PC-9 (cell line): Measurements from ENCODE around the gene NPBWR2. TPM values are rescaled to one million over a fixed set of nuclear protein-coding genes. Genes with fewer than 3 reads are reported as not detected.

Source experiments
- BruUV-seq: library from RNA; stranded (reverse); fragments of 400-500 nt; replicated peaks from 2 replicates; lab custom pipeline; 2021; lab: Mats Ljungman, UMichigan
- CTCF ChIA-PET: fragments of 300-600 bp; sonication (Branson Sonifier 250); formaldehyde crosslinking; loops from one replicate; lab custom pipeline; 2022; ENCODE audit warnings: antibody characterized with exemption; lab: Charles Lee
- POLR2A ChIA-PET: fragments of 300-600 bp; sonication (Branson Sonifier 250); formaldehyde crosslinking; loops from one replicate; lab custom pipeline; 2022; ENCODE audit warnings: antibody characterized with exemption; ENCODE audit not compliant: unreplicated experiment; lab: Charles Lee
- DNase-seq, 2 experiments: peaks; one replicate each; pipeline versions ENCODE4 v3.0.0 to v3.0.0-alpha.2; 2015 to 2022; ENCODE audit warnings: mixed read lengths in 1 of 2
- H2AFZ ChIP-seq: fragments of 200-600 bp; sonication (generic); 2 replicates; pipeline ENCODE4 v1.8.1; 2017; ENCODE audit warnings: antibody characterized with exemption
- H3F3A ChIP-seq: fragments of 200-600 bp; sonication (generic); 2 replicates; pipeline ENCODE4 v1.8.1; 2017; ENCODE audit warnings: antibody characterized with exemption, mild to moderate bottlenecking, low read depth; ENCODE audit not compliant: insufficient read depth
- H3K27ac ChIP-seq: fragments of 200-600 bp; sonication (generic); 2 replicates; pipeline ENCODE4 v1.6.1; 2016; ENCODE audit warnings: mixed run types
- H3K27me3 ChIP-seq: fragments of 200-600 bp; sonication (generic); 2 replicates; pipeline ENCODE4 v1.6.1; 2016; ENCODE audit warnings: low read depth, mixed run types; ENCODE audit not compliant: insufficient read depth
- H3K36me3 ChIP-seq: fragments of 200-600 bp; sonication (generic); 2 replicates; pipeline ENCODE4 v1.6.1; 2016; ENCODE audit warnings: low read depth, mixed run types
- H3K4me1 ChIP-seq: fragments of 200-600 bp; sonication (generic); replicated peaks from 2 replicates; pipeline ENCODE4 v1.6.1; 2016; ENCODE audit warnings: mixed run types; ENCODE audit not compliant: insufficient read depth
- H3K4me2 ChIP-seq: fragments of 200-600 bp; sonication (generic); 2 replicates; pipeline ENCODE4 v1.6.1; 2017; ENCODE audit warnings: mixed run types
- H3K4me3 ChIP-seq: fragments of 200-600 bp; sonication (generic); 2 replicates; pipeline ENCODE4 v1.6.1; 2016; ENCODE audit warnings: mixed run types
- H3K79me2 ChIP-seq: fragments of 200-600 bp; sonication (generic); 2 replicates; pipeline ENCODE4 v1.6.1; 2017; ENCODE audit warnings: low read depth, mixed run types
- H3K9me2 ChIP-seq: fragments of 200-600 bp; sonication (generic); 2 replicates; pipeline ENCODE4 v1.8.1; 2017; ENCODE audit warnings: mild to moderate bottlenecking; ENCODE audit not compliant: insufficient read depth
- H3K9me3 ChIP-seq: fragments of 200-600 bp; sonication (generic); 2 replicates; pipeline ENCODE4 v1.8.1; 2016; ENCODE audit warnings: low read depth; ENCODE audit not compliant: insufficient read depth
- H4K20me1 ChIP-seq: fragments of 200-600 bp; sonication (generic); 2 replicates; pipeline ENCODE4 v1.8.1; 2017; ENCODE audit not compliant: insufficient read depth
- EZH2 ChIP-seq: fragments of 200-600 bp; sonication (generic); IDR thresholded peaks from 2 replicates; pipeline ENCODE4 v1.8.0; 2017; ENCODE audit warnings: antibody characterized with exemption, low read depth
- intact Hi-C: fragments of 100-400 bp; cut with micrococcal nuclease; formaldehyde crosslinking; loops from one replicate; pipeline ENCODE4 v1.10.0; 2022; ENCODE audit not compliant: unreplicated experiment
- total RNA-seq: library from RNA; stranded (reverse); gene quantifications from 2 replicates; pipeline ENCODE4 v1.2.3, GENCODE V29; 2021
- TF ChIP-seq, protein P1 (sequence below): fragments of 200-600 bp; sonication (generic); conservative IDR thresholded peaks from 2 replicates; pipeline ENCODE4 v1.6.1; 2017; ENCODE audit warnings: mixed run types, antibody characterized with exemption, mild to moderate bottlenecking, moderate library complexity

Gene NPBWR2
- total RNA-seq, 1 experiment from 2014 or later, result not detected

DNA sequence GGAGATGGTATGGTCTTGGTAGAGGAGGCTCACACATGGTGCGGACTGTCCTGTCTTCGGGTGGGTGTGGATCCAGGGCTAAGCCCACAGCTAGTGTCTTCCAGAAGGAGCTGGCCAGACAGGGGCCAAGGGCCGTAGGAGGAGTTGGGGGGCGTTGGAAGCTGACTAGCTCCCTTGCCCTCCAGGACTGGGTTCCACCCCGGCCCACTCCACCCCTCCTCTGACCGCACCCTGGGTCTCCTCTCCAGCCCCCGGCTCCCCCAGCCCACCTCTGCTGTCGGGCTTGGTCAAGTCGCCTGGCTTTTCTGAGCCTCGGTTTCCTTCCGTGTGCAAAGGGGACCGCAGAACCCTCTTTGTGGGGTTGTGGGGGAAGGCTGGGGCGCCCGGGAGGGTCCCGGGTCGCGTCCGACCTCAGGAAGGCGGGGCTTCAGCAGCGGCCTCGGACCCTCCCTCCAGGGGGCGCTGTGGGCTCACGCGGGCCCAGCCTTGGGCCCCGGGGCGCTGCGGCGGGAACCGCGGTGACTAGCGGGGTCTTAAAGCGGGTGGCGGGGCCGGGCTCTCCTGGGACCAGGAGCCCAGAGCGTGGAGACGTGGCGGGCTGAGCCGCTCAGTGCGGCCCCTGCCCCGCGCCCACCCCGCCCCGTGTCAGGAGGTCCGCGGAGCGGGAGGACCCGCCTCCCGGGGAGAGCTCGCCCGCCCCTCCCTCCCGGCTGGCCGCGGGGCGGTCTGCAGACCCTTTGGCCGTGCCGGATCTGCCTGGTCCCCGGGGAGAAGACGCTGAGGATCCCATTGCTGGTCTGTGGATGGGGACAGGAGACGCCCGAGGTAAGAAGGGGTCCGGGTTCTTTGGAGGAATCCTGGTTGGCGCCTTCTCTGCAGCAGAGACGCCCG is 5.4 kb downstream of the NPBWR2 start:
- intact Hi-C loops, result no loop called here
- Histone ChIP-seq H3K4me1 (no peaks in the 10 kb centered on the region), H3F3A (no peaks in the 10 kb centered on the region), H4K20me1 (no peaks in the 10 kb centered on the region; the same call in 1 of the 2 replicates), H3K36me3 (no peaks in the 10 kb centered on the region), H3K27ac (no peak overlapping the region), H3K79me2 (no peaks in the 10 kb centered on the region), H2AFZ (no peak overlapping the region), H3K4me2 (peak overlapping the region; percentile 56), H3K9me3 (no peaks in the 10 kb centered on the region), H3K9me2 (no peaks in the 10 kb centered on the region), H3K27me3 (peaks cover 95% of the 10 kb centered on the region), H3K4me3 (no peak overlapping the region)
- ChIA-PET POLR2A (no interaction called here), CTCF (interaction anchor here (0.5 to 0.7 kb wide), 6 partner anchors 15 to 627 kb away, joined by 3 to 16 read pairs (median 5); no protein-coding TSS in a partner anchor)
- no peak; the same call in 1 of the 2 replicates for TF ChIP-seq EZH2
- TF ChIP-seq, protein P1, sequence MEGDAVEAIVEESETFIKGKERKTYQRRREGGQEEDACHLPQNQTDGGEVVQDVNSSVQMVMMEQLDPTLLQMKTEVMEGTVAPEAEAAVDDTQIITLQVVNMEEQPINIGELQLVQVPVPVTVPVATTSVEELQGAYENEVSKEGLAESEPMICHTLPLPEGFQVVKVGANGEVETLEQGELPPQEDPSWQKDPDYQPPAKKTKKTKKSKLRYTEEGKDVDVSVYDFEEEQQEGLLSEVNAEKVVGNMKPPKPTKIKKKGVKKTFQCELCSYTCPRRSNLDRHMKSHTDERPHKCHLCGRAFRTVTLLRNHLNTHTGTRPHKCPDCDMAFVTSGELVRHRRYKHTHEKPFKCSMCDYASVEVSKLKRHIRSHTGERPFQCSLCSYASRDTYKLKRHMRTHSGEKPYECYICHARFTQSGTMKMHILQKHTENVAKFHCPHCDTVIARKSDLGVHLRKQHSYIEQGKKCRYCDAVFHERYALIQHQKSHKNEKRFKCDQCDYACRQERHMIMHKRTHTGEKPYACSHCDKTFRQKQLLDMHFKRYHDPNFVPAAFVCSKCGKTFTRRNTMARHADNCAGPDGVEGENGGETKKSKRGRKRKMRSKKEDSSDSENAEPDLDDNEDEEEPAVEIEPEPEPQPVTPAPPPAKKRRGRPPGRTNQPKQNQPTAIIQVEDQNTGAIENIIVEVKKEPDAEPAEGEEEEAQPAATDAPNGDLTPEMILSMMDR, result peak; percentile 79
- peak; percentile 32 to 60 for DNase-seq
- no TSS peak for BruUV-seq

DNA sequence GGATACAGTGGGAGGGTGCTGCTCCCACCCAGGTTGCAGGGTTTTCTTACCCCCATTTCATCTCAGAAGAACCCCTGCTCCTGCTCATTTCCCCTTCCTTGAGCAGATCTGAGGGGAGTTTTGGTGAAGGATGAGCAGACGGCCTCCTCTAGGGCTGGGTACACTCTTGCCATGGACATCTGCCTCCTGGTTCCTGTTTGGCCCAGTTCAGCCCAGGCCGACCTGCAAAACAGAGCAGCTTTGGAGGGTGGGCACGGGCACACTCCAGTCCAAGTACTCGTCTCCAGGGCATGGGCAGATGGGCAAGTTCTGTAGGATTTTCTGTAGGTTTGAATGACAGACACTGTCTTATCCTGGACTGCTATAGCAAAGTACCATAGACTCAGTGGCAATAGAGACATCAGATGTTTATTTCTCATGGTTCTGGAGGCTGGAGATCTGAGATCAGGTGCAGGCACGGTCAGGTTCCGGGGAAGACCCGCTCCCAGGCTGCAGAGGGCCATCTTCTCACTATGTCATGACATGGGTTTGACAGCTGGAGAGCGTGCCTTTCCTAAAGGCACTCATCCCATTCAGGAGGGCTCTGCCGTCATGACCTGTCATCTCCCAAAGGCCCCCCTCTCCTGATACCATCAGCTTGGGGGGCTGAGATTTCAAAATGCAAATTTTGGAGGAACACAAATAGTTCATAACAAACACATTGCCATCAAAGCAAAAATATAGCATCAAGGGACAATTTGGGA is 6.2 kb downstream of the NPBWR2 start:
- Histone ChIP-seq H3F3A (no peaks in the 10 kb centered on the region), H3K4me3 (no peak overlapping the region), H4K20me1 (no peaks in the 10 kb centered on the region; the same call in 1 of the 2 replicates), H3K9me2 (no peaks in the 10 kb centered on the region), H3K27ac (no peak overlapping the region), H3K79me2 (no peaks in the 10 kb centered on the region), H2AFZ (no peak overlapping the region), H3K36me3 (no peaks in the 10 kb centered on the region), H3K27me3 (peaks cover 87% of the 10 kb centered on the region), H3K4me1 (no peaks in the 10 kb centered on the region), H3K4me2 (no peak overlapping the region), H3K9me3 (no peaks in the 10 kb centered on the region)
- BruUV-seq, result no TSS peak
- TF ChIP-seq, protein P1, result no peak
- TF ChIP-seq EZH2, result no peak
- CTCF ChIA-PET, result interaction anchor here (0.5 kb wide), 1 partner anchor 51 kb away, joined by 4 read pairs; no protein-coding TSS in a partner anchor
- DNase-seq, result no peak
- POLR2A ChIA-PET, result no interaction called here
- intact Hi-C loops, result no loop called here

DNA sequence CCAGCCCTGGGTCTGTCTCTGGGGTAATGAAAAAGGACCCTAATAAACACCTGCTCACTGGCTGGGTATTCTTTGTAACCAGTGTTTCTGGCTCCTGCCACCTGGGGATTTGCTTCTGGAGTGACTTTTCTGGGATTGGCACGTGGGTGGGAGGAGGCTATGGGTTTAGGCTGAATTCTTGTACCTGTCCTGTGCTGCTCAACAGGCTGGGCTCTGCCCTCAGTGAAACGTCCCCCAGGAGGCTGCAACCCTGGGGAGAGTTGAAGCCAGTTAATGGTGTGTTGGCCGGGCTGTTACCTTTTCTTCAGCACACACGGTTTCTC is 6.8 kb downstream of the NPBWR2 start:
- H3K27ac ChIP-seq, result no peak overlapping the region
- H3K36me3 ChIP-seq, result no peaks in the 10 kb centered on the region
- no peak overlapping the region for H3K4me3 ChIP-seq
- no peaks in the 10 kb centered on the region for H3K9me2 ChIP-seq
- BruUV-seq, result no TSS peak
- DNase-seq, result peak in 1 of 2 experiments; percentile 34
- TF ChIP-seq, protein P1, result no peak
- no peak for TF ChIP-seq EZH2
- intact Hi-C loops, result no loop called here
- H3K4me2 ChIP-seq, result no peak overlapping the region
- CTCF ChIA-PET, result no interaction called here
- POLR2A ChIA-PET, result no interaction called here
- H2AFZ ChIP-seq, result no peak overlapping the region
- H3K9me3 ChIP-seq, result no peaks in the 10 kb centered on the region
- H3F3A ChIP-seq, result no peaks in the 10 kb centered on the region
- no peaks in the 10 kb centered on the region for H3K79me2 ChIP-seq
- no peaks in the 10 kb centered on the region for H3K4me1 ChIP-seq
- H3K27me3 ChIP-seq, result peaks cover 82% of the 10 kb centered on the region
- H4K20me1 ChIP-seq, result no peaks in the 10 kb centered on the region
